ENCODE measurements around the gene MDC1.
A peak's percentile ranks its signal among the peaks of the same experiment; 100 is the strongest.

Gene MDC1

GRCh38 chr6:30741063-30741779 lies 24.1 kb upstream of the MDC1 start:
- TF ChIP-seq, protein P1, sequence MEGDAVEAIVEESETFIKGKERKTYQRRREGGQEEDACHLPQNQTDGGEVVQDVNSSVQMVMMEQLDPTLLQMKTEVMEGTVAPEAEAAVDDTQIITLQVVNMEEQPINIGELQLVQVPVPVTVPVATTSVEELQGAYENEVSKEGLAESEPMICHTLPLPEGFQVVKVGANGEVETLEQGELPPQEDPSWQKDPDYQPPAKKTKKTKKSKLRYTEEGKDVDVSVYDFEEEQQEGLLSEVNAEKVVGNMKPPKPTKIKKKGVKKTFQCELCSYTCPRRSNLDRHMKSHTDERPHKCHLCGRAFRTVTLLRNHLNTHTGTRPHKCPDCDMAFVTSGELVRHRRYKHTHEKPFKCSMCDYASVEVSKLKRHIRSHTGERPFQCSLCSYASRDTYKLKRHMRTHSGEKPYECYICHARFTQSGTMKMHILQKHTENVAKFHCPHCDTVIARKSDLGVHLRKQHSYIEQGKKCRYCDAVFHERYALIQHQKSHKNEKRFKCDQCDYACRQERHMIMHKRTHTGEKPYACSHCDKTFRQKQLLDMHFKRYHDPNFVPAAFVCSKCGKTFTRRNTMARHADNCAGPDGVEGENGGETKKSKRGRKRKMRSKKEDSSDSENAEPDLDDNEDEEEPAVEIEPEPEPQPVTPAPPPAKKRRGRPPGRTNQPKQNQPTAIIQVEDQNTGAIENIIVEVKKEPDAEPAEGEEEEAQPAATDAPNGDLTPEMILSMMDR (IDR thresholded peaks at IDR 0.05), result no peak

DNA sequence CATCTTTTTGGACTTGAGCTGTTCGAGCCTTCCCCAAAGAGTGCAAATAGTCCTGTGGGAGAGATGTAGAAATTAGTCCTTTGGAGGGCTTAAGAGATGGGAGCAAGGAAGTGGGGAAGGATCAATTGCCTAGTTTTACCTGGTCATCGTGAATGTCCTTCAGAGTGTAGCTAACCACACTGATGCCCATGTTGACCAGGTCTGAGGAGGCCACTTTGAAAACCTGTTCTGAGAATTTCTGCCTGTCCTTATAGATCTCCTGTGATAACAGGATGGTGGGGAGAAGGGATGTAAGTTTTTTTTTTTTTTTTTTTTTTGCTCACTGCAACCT lies 23.4 kb upstream of the MDC1 start:
- TF ChIP-seq, protein P1 (IDR thresholded peaks at IDR 0.05), result no peak

GRCh38 chr6:30738532-30738931 lies 21.5 kb upstream of the MDC1 start:
- TF ChIP-seq, protein P1 (IDR thresholded peaks at IDR 0.05), result no peak

- TF ChIP-seq, protein P1 (IDR thresholded peaks at IDR 0.05), result no peak
These were observed 18.7 kb upstream of the MDC1 start for GRCh38 chr6:30735668-30736314.

DNA sequence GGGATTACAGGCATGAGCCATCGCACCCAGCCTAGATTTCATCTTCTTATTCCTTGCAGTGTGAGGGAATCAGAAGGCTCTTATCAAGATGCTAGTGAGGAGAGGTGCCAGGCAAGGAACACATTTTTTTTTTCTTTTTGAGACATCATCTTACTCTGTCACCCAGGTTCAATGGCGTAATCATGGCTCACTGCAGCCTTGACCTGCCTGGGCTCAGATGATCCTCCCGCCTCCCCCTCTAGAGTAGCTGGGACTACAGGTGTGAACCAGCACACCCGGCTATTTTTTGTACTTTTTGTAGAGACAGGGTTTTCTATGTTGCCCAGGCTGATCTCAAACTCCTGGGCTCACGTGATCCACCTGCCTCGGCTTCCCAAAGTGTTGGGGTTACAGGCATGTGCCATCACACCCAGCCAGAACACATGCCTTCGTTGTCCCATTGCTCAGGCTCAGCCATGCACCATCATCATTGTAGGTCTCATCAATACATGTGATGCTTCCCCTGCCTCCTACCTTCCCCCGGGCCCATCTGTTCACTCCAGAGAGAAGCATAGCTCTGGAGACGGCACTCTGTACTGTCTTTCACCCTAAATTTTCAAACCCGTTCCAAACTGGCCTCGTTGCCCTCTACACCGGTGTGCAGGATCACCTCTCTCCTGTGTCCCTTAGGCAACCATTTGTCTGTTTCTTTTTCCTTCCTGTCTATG lies 15.3 kb upstream of the MDC1 start:
- TF ChIP-seq, protein P1 (IDR thresholded peaks at IDR 0.05), result no peak

DNA sequence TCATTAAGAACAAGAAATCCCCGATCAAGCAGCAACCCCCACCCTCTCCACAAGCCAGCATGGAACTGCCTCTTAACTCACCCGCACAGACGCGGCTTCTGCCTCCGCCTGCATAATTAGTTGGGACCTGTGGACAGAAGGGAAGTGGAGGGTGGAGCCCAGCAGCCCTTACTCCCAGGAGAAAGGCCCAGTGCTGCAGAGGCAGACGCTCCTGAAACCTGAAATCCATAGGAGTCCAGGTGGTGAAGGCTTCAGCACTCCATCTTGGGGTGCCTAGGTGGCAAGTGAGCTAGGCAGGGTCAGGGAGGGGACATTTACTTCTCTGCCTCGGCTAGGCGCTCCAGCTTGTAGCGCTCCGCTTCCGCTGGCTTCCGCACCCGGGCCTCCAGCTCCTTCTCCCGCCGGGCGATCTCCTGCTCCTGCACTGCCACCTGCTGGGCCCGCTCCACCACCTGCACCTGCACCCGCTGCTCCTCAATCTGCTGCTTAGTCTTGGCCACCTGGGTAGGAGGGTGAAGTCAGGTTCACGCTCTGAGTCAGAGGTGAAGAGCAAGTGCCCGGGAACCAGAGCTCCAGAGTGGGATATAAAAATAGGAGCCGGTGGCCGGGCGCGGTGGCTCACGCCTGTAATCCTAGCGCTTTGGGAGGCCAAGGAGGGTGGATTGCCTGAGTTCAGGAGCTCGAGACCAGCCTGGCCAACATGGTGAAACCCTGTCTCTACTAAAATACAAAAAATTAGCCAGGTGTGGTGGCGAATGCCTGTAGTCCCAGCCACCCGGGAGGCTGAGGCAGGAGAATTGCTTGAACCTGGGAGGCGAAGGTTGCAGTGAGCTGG lies 13.7 kb upstream of the MDC1 start:
- TF ChIP-seq, protein P1 (IDR thresholded peaks at IDR 0.05), result peak; percentile 80

DNA sequence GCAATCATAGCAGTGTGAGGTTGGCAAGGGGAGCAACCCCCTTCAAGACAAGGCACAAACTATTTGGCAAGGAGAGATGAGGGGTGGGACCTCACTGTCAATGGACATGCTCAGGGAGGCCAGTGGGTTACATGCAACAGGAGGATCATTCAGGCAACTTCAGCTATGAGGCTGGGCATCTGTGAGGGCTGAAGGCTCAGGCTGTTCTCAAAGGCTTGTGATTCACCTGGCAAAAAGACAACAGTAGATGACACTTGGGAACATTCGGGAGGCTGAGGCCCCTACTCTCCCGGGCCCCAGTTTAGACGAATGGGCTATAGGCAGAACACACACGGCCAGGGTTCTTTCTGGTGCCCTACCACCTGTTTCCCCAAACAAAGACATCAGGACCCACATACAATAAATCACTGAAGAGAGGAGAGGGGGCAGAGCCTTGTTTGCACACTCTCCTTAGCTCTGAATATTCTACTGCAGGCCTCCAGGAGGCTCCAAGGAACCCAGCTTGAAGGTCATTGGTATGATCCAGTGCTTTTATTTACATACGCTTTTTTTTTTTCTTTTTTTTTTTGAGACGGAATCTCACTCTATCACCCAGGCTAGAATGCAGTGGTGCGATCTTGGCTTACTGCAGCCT lies 11.0 kb upstream of the MDC1 start:
- TF ChIP-seq, protein P1 (IDR thresholded peaks at IDR 0.05), result no peak
